WTC11 (cell line): ENCODE measurements around the gene SBF1. TPM values are rescaled to one million over a fixed set of nuclear protein-coding genes. Genes with fewer than 3 reads are reported as not detected.

Experiments
- ATF1 ChIP-seq: sonication (generic); formaldehyde crosslinking; IDR thresholded peaks from 2 replicates; pipeline ENCODE4 v1.8.1; 2023; ENCODE audit warnings: mild to moderate bottlenecking, moderate library complexity, missing genetic modification reagents
- CBFB ChIP-seq: sonication (generic); formaldehyde crosslinking; IDR thresholded peaks from 2 replicates; pipeline ENCODE4 v1.8.1; 2022; ENCODE audit warnings: mild to moderate bottlenecking, low read depth, missing genetic modification reagents
- ETV6 ChIP-seq: sonication (generic); formaldehyde crosslinking; IDR thresholded peaks from 2 replicates; pipeline ENCODE4 v1.8.1; 2022; ENCODE audit warnings: mild to moderate bottlenecking, missing genetic modification reagents
- FOXJ3 ChIP-seq: sonication (generic); formaldehyde crosslinking; IDR thresholded peaks from 2 replicates; pipeline ENCODE4 v1.9.0; 2021; ENCODE audit warnings: missing genetic modification reagents, mild to moderate bottlenecking, borderline replicate concordance
- GRHL2 ChIP-seq: fragments of 250-450 bp; sonication (Bioruptor Pico); IDR thresholded peaks from 2 replicates; pipeline ENCODE4 v1.8.0; 2022; ENCODE audit warnings: mild to moderate bottlenecking, moderate library complexity; ENCODE audit not compliant: insufficient replicate concordance, severe bottlenecking
- HMGA2 ChIP-seq: fragments of 250-450 bp; sonication (Bioruptor Pico); IDR thresholded peaks from 2 replicates; pipeline ENCODE4 v1.4.0; 2021; ENCODE audit warnings: mild to moderate bottlenecking, moderate library complexity
- KAT7 ChIP-seq: sonication (generic); formaldehyde crosslinking; IDR thresholded peaks from 2 replicates; pipeline ENCODE4 v1.8.1; 2023; ENCODE audit warnings: missing genetic modification reagents, mild to moderate bottlenecking, borderline replicate concordance
- MAX ChIP-seq: sonication (generic); formaldehyde crosslinking; IDR thresholded peaks from 2 replicates; pipeline ENCODE4 v1.8.0; 2022; ENCODE audit warnings: mild to moderate bottlenecking, missing genetic modification reagents
- MYBL2 ChIP-seq: sonication (generic); formaldehyde crosslinking; IDR thresholded peaks from 2 replicates; pipeline ENCODE4 v1.8.1; 2023; ENCODE audit warnings: mild to moderate bottlenecking, moderate library complexity, missing genetic modification reagents
- NFE2L1 ChIP-seq: sonication (generic); formaldehyde crosslinking; IDR thresholded peaks from 2 replicates; pipeline ENCODE4 v1.8.1; 2023; ENCODE audit warnings: missing genetic modification reagents
- NFYB ChIP-seq: sonication (generic); formaldehyde crosslinking; conservative IDR thresholded peaks from 2 replicates; pipeline ENCODE4 v1.8.0; 2022; ENCODE audit warnings: low read depth, missing genetic modification reagents
- NR3C1 ChIP-seq: sonication (generic); formaldehyde crosslinking; conservative IDR thresholded peaks from 2 replicates; pipeline ENCODE4 v1.8.1; 2023; ENCODE audit warnings: low read depth, mild to moderate bottlenecking, missing genetic modification reagents
- RELA ChIP-seq: sonication (generic); formaldehyde crosslinking; IDR thresholded peaks from 2 replicates; pipeline ENCODE4 v1.8.1; 2022; ENCODE audit warnings: missing genetic modification reagents, mild to moderate bottlenecking, borderline replicate concordance
- RORB ChIP-seq: fragments of 250-450 bp; sonication (Bioruptor Pico); IDR thresholded peaks from 2 replicates; pipeline ENCODE4 v1.9.0; 2021; ENCODE audit warnings: mild to moderate bottlenecking
- SMAD4 ChIP-seq: sonication (generic); formaldehyde crosslinking; IDR thresholded peaks from 2 replicates; pipeline ENCODE4 v1.8.0; 2022; ENCODE audit warnings: mild to moderate bottlenecking, missing genetic modification reagents
- TEAD4 ChIP-seq: sonication (generic); formaldehyde crosslinking; IDR thresholded peaks from 2 replicates; pipeline ENCODE4 v1.8.0; 2022; ENCODE audit warnings: mild to moderate bottlenecking, missing genetic modification reagents
- ZMAT4 ChIP-seq: fragments of 250-450 bp; sonication (Bioruptor Pico); IDR thresholded peaks from 2 replicates; pipeline ENCODE4 v1.9.0; 2021; ENCODE audit warnings: mild to moderate bottlenecking
- ZNF121 ChIP-seq: sonication (generic); formaldehyde crosslinking; IDR thresholded peaks from 2 replicates; pipeline ENCODE4 v1.8.0; 2023; ENCODE audit warnings: missing genetic modification reagents
- ZNF138 ChIP-seq: sonication (generic); formaldehyde crosslinking; conservative IDR thresholded peaks from 2 replicates; pipeline ENCODE4 v1.8.1; 2022; ENCODE audit warnings: mild to moderate bottlenecking, moderate library complexity, missing genetic modification reagents
- ZNF317 ChIP-seq: sonication (generic); formaldehyde crosslinking; IDR thresholded peaks from 2 replicates; pipeline ENCODE4 v1.8.1; 2023; ENCODE audit warnings: low read depth, mild to moderate bottlenecking, moderate library complexity, missing genetic modification reagents, borderline replicate concordance
- ZNF416 ChIP-seq: fragments of 250-450 bp; sonication (Bioruptor Pico); IDR thresholded peaks from 2 replicates; pipeline ENCODE4 v1.9.0; 2021; ENCODE audit warnings: mild to moderate bottlenecking, inconsistent platforms
- ZNF671 ChIP-seq: fragments of 250-450 bp; sonication (Bioruptor Pico); IDR thresholded peaks from 2 replicates; pipeline ENCODE4 v1.8.0; 2021; ENCODE audit warnings: mild to moderate bottlenecking
- ZSCAN18 ChIP-seq: fragments of 250-450 bp; sonication (Bioruptor Pico); IDR thresholded peaks from 2 replicates; pipeline ENCODE4 v2.1.2; 2022; ENCODE audit warnings: mild to moderate bottlenecking, moderate library complexity
- total RNA-seq: library from RNA; stranded (reverse); gene quantifications from 3 replicates; pipeline ENCODE4 v1.2.3, GENCODE V29; 2021
- TF ChIP-seq, protein P1 (sequence below): fragments of 250-450 bp; sonication (Bioruptor Pico); IDR thresholded peaks from 2 replicates; pipeline ENCODE4 v1.8.0; 2021; ENCODE audit warnings: mild to moderate bottlenecking
- TF ChIP-seq, protein P2 (sequence below): sonication (generic); formaldehyde crosslinking; IDR thresholded peaks from 2 replicates; pipeline ENCODE4 v1.8.1; 2022; ENCODE audit warnings: low read depth, mild to moderate bottlenecking, moderate library complexity, missing genetic modification reagents, borderline replicate concordance
- TF ChIP-seq, protein P3 (sequence below): sonication (generic); formaldehyde crosslinking; IDR thresholded peaks from 2 replicates; pipeline ENCODE4 v1.8.0; 2023; ENCODE audit warnings: missing genetic modification reagents, mild to moderate bottlenecking, borderline replicate concordance
- TF ChIP-seq, protein P4 (sequence below): sonication (generic); formaldehyde crosslinking; IDR thresholded peaks from 2 replicates; pipeline ENCODE4 v1.8.1; 2023; ENCODE audit warnings: mild to moderate bottlenecking, missing genetic modification reagents
- TF ChIP-seq, protein P5 (sequence below): sonication (generic); formaldehyde crosslinking; IDR thresholded peaks from 2 replicates; pipeline ENCODE4 v1.8.0; 2023; ENCODE audit warnings: missing genetic modification reagents

The SBF1 gene
- total RNA-seq, 1 experiment from 2014 or later, result 108 TPM

GRCh38 chr22:50481440-50482106, 6.7 kb upstream of the SBF1 start, which contains the start of gene ADM2 (continued):
- TF ChIP-seq, protein P1, sequence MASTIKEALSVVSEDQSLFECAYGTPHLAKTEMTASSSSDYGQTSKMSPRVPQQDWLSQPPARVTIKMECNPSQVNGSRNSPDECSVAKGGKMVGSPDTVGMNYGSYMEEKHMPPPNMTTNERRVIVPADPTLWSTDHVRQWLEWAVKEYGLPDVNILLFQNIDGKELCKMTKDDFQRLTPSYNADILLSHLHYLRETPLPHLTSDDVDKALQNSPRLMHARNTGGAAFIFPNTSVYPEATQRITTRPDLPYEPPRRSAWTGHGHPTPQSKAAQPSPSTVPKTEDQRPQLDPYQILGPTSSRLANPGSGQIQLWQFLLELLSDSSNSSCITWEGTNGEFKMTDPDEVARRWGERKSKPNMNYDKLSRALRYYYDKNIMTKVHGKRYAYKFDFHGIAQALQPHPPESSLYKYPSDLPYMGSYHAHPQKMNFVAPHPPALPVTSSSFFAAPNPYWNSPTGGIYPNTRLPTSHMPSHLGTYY, result no peak
- TF ChIP-seq ZMAT4 (CRISPR knock-in tag) (no peak), ATF1 (CRISPR knock-in tag) (no peak), ZNF121 (CRISPR knock-in tag) (no peak), ZNF138 (CRISPR knock-in tag) (0 out of 2 replicates have a peak, but pooled peaks have one; percentile 30), KAT7 (CRISPR knock-in tag) (no peak), NFYB (no peak), RELA (CRISPR knock-in tag) (no peak), GRHL2 (CRISPR knock-in tag) (no peak), TEAD4 (CRISPR knock-in tag) (no peak), NR3C1 (CRISPR knock-in tag) (no peak), MYBL2 (CRISPR knock-in tag) (no peak), ZNF416 (CRISPR knock-in tag) (no peak), ZNF671 (no peak), ETV6 (CRISPR knock-in tag) (no peak; the same call in 1 of the 2 replicates), NFE2L1 (CRISPR knock-in tag) (no peak), MAX (no peak), ZSCAN18 (CRISPR knock-in tag) (no peak), RORB (no peak), ZNF317 (no peak; the same call in 1 of the 2 replicates), FOXJ3 (CRISPR knock-in tag) (no peak), CBFB (0 out of 2 replicates have a peak, but pooled peaks have one; percentile 16), HMGA2 (CRISPR knock-in tag) (no peak), SMAD4 (CRISPR knock-in tag) (0 out of 2 replicates have a peak, but pooled peaks have one; percentile 40)
- TF ChIP-seq, protein P2, sequence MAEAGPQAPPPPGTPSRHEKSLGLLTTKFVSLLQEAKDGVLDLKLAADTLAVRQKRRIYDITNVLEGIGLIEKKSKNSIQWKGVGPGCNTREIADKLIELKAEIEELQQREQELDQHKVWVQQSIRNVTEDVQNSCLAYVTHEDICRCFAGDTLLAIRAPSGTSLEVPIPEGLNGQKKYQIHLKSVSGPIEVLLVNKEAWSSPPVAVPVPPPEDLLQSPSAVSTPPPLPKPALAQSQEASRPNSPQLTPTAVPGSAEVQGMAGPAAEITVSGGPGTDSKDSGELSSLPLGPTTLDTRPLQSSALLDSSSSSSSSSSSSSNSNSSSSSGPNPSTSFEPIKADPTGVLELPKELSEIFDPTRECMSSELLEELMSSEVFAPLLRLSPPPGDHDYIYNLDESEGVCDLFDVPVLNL, result no peak
- TF ChIP-seq, protein P3, sequence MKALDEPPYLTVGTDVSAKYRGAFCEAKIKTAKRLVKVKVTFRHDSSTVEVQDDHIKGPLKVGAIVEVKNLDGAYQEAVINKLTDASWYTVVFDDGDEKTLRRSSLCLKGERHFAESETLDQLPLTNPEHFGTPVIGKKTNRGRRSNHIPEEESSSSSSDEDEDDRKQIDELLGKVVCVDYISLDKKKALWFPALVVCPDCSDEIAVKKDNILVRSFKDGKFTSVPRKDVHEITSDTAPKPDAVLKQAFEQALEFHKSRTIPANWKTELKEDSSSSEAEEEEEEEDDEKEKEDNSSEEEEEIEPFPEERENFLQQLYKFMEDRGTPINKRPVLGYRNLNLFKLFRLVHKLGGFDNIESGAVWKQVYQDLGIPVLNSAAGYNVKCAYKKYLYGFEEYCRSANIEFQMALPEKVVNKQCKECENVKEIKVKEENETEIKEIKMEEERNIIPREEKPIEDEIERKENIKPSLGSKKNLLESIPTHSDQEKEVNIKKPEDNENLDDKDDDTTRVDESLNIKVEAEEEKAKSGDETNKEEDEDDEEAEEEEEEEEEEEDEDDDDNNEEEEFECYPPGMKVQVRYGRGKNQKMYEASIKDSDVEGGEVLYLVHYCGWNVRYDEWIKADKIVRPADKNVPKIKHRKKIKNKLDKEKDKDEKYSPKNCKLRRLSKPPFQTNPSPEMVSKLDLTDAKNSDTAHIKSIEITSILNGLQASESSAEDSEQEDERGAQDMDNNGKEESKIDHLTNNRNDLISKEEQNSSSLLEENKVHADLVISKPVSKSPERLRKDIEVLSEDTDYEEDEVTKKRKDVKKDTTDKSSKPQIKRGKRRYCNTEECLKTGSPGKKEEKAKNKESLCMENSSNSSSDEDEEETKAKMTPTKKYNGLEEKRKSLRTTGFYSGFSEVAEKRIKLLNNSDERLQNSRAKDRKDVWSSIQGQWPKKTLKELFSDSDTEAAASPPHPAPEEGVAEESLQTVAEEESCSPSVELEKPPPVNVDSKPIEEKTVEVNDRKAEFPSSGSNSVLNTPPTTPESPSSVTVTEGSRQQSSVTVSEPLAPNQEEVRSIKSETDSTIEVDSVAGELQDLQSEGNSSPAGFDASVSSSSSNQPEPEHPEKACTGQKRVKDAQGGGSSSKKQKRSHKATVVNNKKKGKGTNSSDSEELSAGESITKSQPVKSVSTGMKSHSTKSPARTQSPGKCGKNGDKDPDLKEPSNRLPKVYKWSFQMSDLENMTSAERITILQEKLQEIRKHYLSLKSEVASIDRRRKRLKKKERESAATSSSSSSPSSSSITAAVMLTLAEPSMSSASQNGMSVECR, result no peak
- TF ChIP-seq, protein P4, sequence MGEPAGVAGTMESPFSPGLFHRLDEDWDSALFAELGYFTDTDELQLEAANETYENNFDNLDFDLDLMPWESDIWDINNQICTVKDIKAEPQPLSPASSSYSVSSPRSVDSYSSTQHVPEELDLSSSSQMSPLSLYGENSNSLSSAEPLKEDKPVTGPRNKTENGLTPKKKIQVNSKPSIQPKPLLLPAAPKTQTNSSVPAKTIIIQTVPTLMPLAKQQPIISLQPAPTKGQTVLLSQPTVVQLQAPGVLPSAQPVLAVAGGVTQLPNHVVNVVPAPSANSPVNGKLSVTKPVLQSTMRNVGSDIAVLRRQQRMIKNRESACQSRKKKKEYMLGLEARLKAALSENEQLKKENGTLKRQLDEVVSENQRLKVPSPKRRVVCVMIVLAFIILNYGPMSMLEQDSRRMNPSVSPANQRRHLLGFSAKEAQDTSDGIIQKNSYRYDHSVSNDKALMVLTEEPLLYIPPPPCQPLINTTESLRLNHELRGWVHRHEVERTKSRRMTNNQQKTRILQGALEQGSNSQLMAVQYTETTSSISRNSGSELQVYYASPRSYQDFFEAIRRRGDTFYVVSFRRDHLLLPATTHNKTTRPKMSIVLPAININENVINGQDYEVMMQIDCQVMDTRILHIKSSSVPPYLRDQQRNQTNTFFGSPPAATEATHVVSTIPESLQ, result no peak
- TF ChIP-seq, protein P5, sequence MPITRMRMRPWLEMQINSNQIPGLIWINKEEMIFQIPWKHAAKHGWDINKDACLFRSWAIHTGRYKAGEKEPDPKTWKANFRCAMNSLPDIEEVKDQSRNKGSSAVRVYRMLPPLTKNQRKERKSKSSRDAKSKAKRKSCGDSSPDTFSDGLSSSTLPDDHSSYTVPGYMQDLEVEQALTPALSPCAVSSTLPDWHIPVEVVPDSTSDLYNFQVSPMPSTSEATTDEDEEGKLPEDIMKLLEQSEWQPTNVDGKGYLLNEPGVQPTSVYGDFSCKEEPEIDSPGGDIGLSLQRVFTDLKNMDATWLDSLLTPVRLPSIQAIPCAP (CRISPR knock-in tag), result no peak
